Measurements from ENCODE around the gene QRFP.

- TF ChIP-seq, protein P1, sequence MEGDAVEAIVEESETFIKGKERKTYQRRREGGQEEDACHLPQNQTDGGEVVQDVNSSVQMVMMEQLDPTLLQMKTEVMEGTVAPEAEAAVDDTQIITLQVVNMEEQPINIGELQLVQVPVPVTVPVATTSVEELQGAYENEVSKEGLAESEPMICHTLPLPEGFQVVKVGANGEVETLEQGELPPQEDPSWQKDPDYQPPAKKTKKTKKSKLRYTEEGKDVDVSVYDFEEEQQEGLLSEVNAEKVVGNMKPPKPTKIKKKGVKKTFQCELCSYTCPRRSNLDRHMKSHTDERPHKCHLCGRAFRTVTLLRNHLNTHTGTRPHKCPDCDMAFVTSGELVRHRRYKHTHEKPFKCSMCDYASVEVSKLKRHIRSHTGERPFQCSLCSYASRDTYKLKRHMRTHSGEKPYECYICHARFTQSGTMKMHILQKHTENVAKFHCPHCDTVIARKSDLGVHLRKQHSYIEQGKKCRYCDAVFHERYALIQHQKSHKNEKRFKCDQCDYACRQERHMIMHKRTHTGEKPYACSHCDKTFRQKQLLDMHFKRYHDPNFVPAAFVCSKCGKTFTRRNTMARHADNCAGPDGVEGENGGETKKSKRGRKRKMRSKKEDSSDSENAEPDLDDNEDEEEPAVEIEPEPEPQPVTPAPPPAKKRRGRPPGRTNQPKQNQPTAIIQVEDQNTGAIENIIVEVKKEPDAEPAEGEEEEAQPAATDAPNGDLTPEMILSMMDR (IDR thresholded peaks at IDR 0.05), result no peak
- TF ChIP-seq POLR2A (IDR thresholded peaks at IDR 0.05), result no peak
Observed at GRCh38 chr9:130901498-130902203, 5.0 kb upstream of the QRFP start.

All from ovary (tissue), 3 donors.